Endothelial cell of umbilical vein (primary cell): ENCODE data around the gene LGR4. TPM values are rescaled to one million over a fixed set of nuclear protein-coding genes. Genes with fewer than 3 reads are reported as not detected.

Experiments used
- BruUV-seq: library from RNA; stranded (reverse); fragments of 400-500 nt; replicated peaks from 2 replicates; lab custom pipeline; 2021; lab: Mats Ljungman, UMichigan
- CTCF ChIA-PET: fragments of 300-600, 350-600 bp; sonication (Branson Sonifier 250); formaldehyde crosslinking; loops from one replicate; lab custom pipeline; 2021; ENCODE audit warnings: antibody characterized with exemption, inconsistent platforms; lab: Charles Lee
- POLR2A ChIA-PET: fragments of 300-600, 350-600 bp; sonication (Branson Sonifier 250); formaldehyde crosslinking; loops from one replicate; lab custom pipeline; 2021; ENCODE audit warnings: antibody characterized with exemption, inconsistent platforms; lab: Charles Lee
- DNase-seq: peaks from one replicate; pipeline ENCODE4 v3.0.0-alpha.2; 2011; ENCODE audit warnings: low read depth, low spot score
- FAIRE-seq: peaks from 2 replicates; lab custom pipeline; 2011; peaks lifted over from hg19 to GRCh38; lab: Jason Lieb, UNC
- H2AFZ ChIP-seq: 2 replicates; pipeline ENCODE4 v1.6.0; 2012; ENCODE audit warnings: low read depth, low read length, control low read depth, inconsistent platforms
- H3K27ac ChIP-seq: 2 replicates; pipeline ENCODE4 v1.5.1; 2011; ENCODE audit warnings: low read depth, mild to moderate bottlenecking, control low read depth, low read length, moderate library complexity; ENCODE audit not compliant: insufficient read depth
- H3K27me3 ChIP-seq, 2 experiments: 2 replicates each; pipeline versions ENCODE4 v1.6.0 to v1.6.1; 2011; ENCODE audit warnings: low read length in 2 of 2, mixed read lengths in 1 of 2; ENCODE audit not compliant: control insufficient read depth in 2 of 2, insufficient read depth in 2 of 2
- H3K36me3 ChIP-seq, 2 experiments: 2 replicates in 1 of 2; 3 replicates in 1 of 2; pipeline ENCODE4 v1.5.1; 2011; ENCODE audit warnings: low read length in 2 of 2, mild to moderate bottlenecking in 1 of 2, moderate library complexity in 1 of 2; ENCODE audit not compliant: control insufficient read depth in 2 of 2, insufficient read depth in 2 of 2; ENCODE audit errors: extremely low read depth in 1 of 2
- H3K4me1 ChIP-seq: 3 replicates; pipeline ENCODE4 v1.5.1; 2011; ENCODE audit warnings: mild to moderate bottlenecking, low read length; ENCODE audit not compliant: control insufficient read depth, insufficient read depth; ENCODE audit errors: extremely low read depth
- H3K4me2 ChIP-seq: 2 replicates; pipeline ENCODE4 v1.6.1; 2011; ENCODE audit warnings: low read length, control low read depth, mixed read lengths; ENCODE audit not compliant: insufficient read depth
- H3K4me3 ChIP-seq, 3 experiments: fragments of 200-600 bp in 1 of 3; sonication (generic), shearing (Covaris generic) in 1 of 3; replicated peaks in 1 of 3; 2 replicates each; pipeline ENCODE4 v1.5.1; 2011 to 2016; ENCODE audit warnings: control low read depth in 3 of 3, low read length in 3 of 3, mild to moderate bottlenecking in 2 of 3, inconsistent platforms in 1 of 3, low read depth in 1 of 3, moderate library complexity in 1 of 3; ENCODE audit not compliant: insufficient read depth in 1 of 3
- H3K79me2 ChIP-seq: 2 replicates; pipeline ENCODE4 v1.6.0; 2012; ENCODE audit warnings: low read length, inconsistent platforms; ENCODE audit not compliant: control insufficient read depth, insufficient read depth
- H3K9ac ChIP-seq: replicated peaks from 2 replicates; pipeline ENCODE3; 2011; ENCODE audit warnings: low read length, control low read depth; ENCODE audit not compliant: insufficient read depth; ENCODE audit errors: extremely low read depth
- H3K9me1 ChIP-seq: replicated peaks from 3 replicates; pipeline ENCODE4 v1.6.0; 2011; ENCODE audit warnings: mild to moderate bottlenecking, low read length; ENCODE audit not compliant: control insufficient read depth, insufficient read depth; ENCODE audit errors: extremely low read depth
- H3K9me3 ChIP-seq: replicated peaks from 2 replicates; pipeline ENCODE4 v1.5.1; 2012; ENCODE audit warnings: low read length, inconsistent platforms; ENCODE audit not compliant: control insufficient read depth, insufficient read depth
- H4K20me1 ChIP-seq: replicated peaks from 2 replicates; pipeline ENCODE3; 2011; ENCODE audit warnings: mild to moderate bottlenecking, low read length; ENCODE audit not compliant: control insufficient read depth, insufficient read depth; ENCODE audit errors: extremely low read depth
- CTCF ChIP-seq, 2 donors: IDR thresholded peaks; 1 replicate in 1 of 2; 2 replicates in 1 of 2; pipeline ENCODE4 v1.5.1; 2011; ENCODE audit warnings: low read length in 2 of 2, mild to moderate bottlenecking in 2 of 2, moderate library complexity in 2 of 2, control low read depth in 1 of 2, inconsistent platforms in 1 of 2, low read depth in 1 of 2; ENCODE audit not compliant: insufficient read depth in 1 of 2; ENCODE audit errors: extremely low read depth in 1 of 2
- EZH2 ChIP-seq: IDR thresholded peaks from 2 replicates; pipeline ENCODE4 v1.6.1; 2012; ENCODE audit warnings: borderline replicate concordance, low read depth, mild to moderate bottlenecking, moderate library complexity, low read length, inconsistent platforms; ENCODE audit not compliant: severe bottlenecking
- FOS ChIP-seq: IDR thresholded peaks from 2 replicates; pipeline ENCODE4 v1.6.1; 2011; ENCODE audit warnings: mild to moderate bottlenecking, low read length, moderate library complexity, borderline replicate concordance; ENCODE audit not compliant: insufficient read depth
- GATA2 ChIP-seq: IDR thresholded peaks from 2 replicates; pipeline ENCODE4 v1.7.0; 2011; ENCODE audit warnings: low read depth, mild to moderate bottlenecking, moderate library complexity, mixed read lengths, low read length; ENCODE audit not compliant: insufficient read length, insufficient read depth
- MAX ChIP-seq: IDR thresholded peaks from 2 replicates; pipeline ENCODE4 v1.6.1; 2011; ENCODE audit not compliant: insufficient read depth, insufficient read length
- POLR2A ChIP-seq: IDR thresholded peaks from 2 replicates; pipeline ENCODE4 v1.6.1; 2012; ENCODE audit warnings: low read depth, mild to moderate bottlenecking, control low read depth, low read length
- POLR2AphosphoS5 ChIP-seq: IDR thresholded peaks from 2 replicates; pipeline ENCODE4 v1.6.1; 2012; ENCODE audit warnings: low read depth, mild to moderate bottlenecking, control low read depth, low read length, moderate library complexity; ENCODE audit not compliant: insufficient read depth
- dilution Hi-C: fragments of 300-500 bp; cut with MboI; formaldehyde crosslinking; loops from one replicate; pipeline ENCODE4 v1.15.0; 2019; ENCODE audit warnings: low sequenced_read_pairs; ENCODE audit not compliant: extremely low pct_ligation_motif_present
- intact Hi-C: fragments of 100-400 bp; cut with micrococcal nuclease; formaldehyde crosslinking; loops from one replicate; pipeline ENCODE4 v1.10.0; 2022
- polyA plus RNA-seq, 4 experiments: library from polyadenylated mRNA; depleted of rRNA in 3 of 4; stranded (reverse) in 3 of 4; unstranded in 1 of 4; fragments of >200 nt; gene quantifications; 2 replicates each; pipeline versions ENCODE4 v1.2.1 to v1.2.3, GENCODE V29; 2011 to 2012; ENCODE audit warnings: missing spikeins in 1 of 4
- total RNA-seq: library from RNA; stranded (reverse); gene quantifications from 2 replicates; pipeline ENCODE4 v1.2.3, GENCODE V29; 2021

Gene LGR4
- total and polyA plus RNA-seq, 2 donors (not counting 3 experiments of a cell fraction or from before 2014, with no cell fraction given), result 1.3 to 3.1 TPM

- no TSS peak for BruUV-seq
- Histone ChIP-seq H3K4me3 (no peak overlapping the region), H3K27ac (no peak overlapping the region), H3K9me1 (no peaks in the 10 kb centered on the region), H3K9ac (no peak overlapping the region), H3K4me1 (peaks cover 18% of the 10 kb centered on the region), H3K36me3 (no peaks in the 10 kb centered on the region), H2AFZ (no peak overlapping the region), H3K9me3 (no peaks in the 10 kb centered on the region), H3K4me2 (no peak overlapping the region), H3K79me2 (no peaks in the 10 kb centered on the region), H4K20me1 (no peaks in the 10 kb centered on the region), H3K27me3 (no peaks in the 10 kb centered on the region)
- intact Hi-C loops (no loop called here), dilution Hi-C loops (no loop called here)
- TF ChIP-seq EZH2 (no peak), MAX (no peak), POLR2A (no peak), GATA2 (no peak), CTCF (IDR thresholded peaks at IDR 0.05; ENCODE audit: extremely low read depth in 1 of 2, insufficient read depth in 1 of 2, low read depth in 1 of 2, low read length in 2 of 2) (no peak), FOS (no peak), POLR2AphosphoS5 (no peak)
- FAIRE-seq (no peak), DNase-seq (no peak)
- CTCF ChIA-PET, result interaction anchor here (0.8 to 2.5 kb wide), 4 partner anchors 8 to 31 kb away, joined by 3 to 10 read pairs (median 4); no protein-coding TSS in a partner anchor
- POLR2A ChIA-PET, result no interaction called here
Measured at GRCh38 chr11:27464909-27465308, 7.7 kb downstream of the LGR4 start.
